Ishikawa (cell line): ENCODE measurements around the gene NSUN2.

Experiments
- EP300 ChIP-seq: IDR thresholded peaks from 2 replicates; pipeline ENCODE4 v1.6.1; 2012; ENCODE audit warnings: borderline replicate concordance
- MAX ChIP-seq: IDR thresholded peaks from 2 replicates; pipeline ENCODE4 v1.6.1; 2012
- NFIC ChIP-seq: IDR thresholded peaks from 2 replicates; pipeline ENCODE4 v1.6.1; 2012
- RAD21 ChIP-seq: IDR thresholded peaks from 2 replicates; pipeline ENCODE4 v1.6.1; 2012; ENCODE audit warnings: low read depth
- REST ChIP-seq: IDR thresholded peaks from 2 replicates; pipeline ENCODE4 v1.6.1; 2012; ENCODE audit warnings: low read depth, mild to moderate bottlenecking
- TAF1 ChIP-seq: IDR thresholded peaks from 2 replicates; pipeline ENCODE4 v1.6.1; 2012; ENCODE audit warnings: low read depth, mild to moderate bottlenecking
- TEAD4 ChIP-seq: IDR thresholded peaks from 2 replicates; pipeline ENCODE4 v1.6.1; 2012
- YY1 ChIP-seq: IDR thresholded peaks from 2 replicates; pipeline ENCODE4 v1.6.1; 2012; ENCODE audit warnings: low read depth
- ZBTB7A ChIP-seq: IDR thresholded peaks from 2 replicates; pipeline ENCODE4 v1.6.1; 2012; ENCODE audit warnings: low read depth

GRCh38 chr5:6557807-6558575 lies 74.9 kb downstream of the NSUN2 start:
- TF ChIP-seq TAF1 (no peak), EP300 (no peak), ZBTB7A (no peak), TEAD4 (no peak), REST (no peak), NFIC (no peak), RAD21 (no peak), YY1 (no peak), MAX (no peak)
